MM.1S (cell line): Measurements from ENCODE around the gene CYP2A7.
"Not testable (repeated sequence)": the region's sequence is repeated elsewhere in the genome, so short reads cannot be mapped to it uniquely, and the experiment has no call there.

Experiments
- DNase-seq: peaks from one replicate; pipeline ENCODE4 v3.0.0-alpha.2; 2015
- H2AFZ ChIP-seq: fragments of 300-600 bp; sonication (generic); 2 replicates; pipeline ENCODE4 v1.6.0; 2016; ENCODE audit warnings: antibody characterized with exemption, low read length
- H3F3A ChIP-seq: fragments of 300-600 bp; sonication (generic); 2 replicates; pipeline ENCODE4 v1.6.1; 2016; ENCODE audit warnings: mild to moderate bottlenecking, antibody characterized with exemption, low read length, moderate library complexity, mixed read lengths; ENCODE audit not compliant: insufficient read depth
- H3K27ac ChIP-seq: fragments of 300-600 bp; sonication (generic); 2 replicates; pipeline ENCODE4 v1.5.1; 2016; ENCODE audit warnings: mild to moderate bottlenecking, low read length
- H3K27me3 ChIP-seq: fragments of 300-600 bp; sonication (generic); replicated peaks from 2 replicates; pipeline ENCODE4 v1.6.0; 2016; ENCODE audit warnings: low read length; ENCODE audit not compliant: insufficient read depth
- H3K36me3 ChIP-seq: fragments of 300-600 bp; sonication (generic); replicated peaks from 2 replicates; pipeline ENCODE4 v1.6.1; 2016; ENCODE audit warnings: mild to moderate bottlenecking, low read length, mixed read lengths; ENCODE audit not compliant: insufficient read depth
- H3K4me1 ChIP-seq: fragments of 300-600 bp; sonication (generic); 2 replicates; pipeline ENCODE4 v1.6.1; 2016; ENCODE audit warnings: low read length, mixed read lengths
- H3K4me2 ChIP-seq: fragments of 300-600 bp; sonication (generic); 2 replicates; pipeline ENCODE4 v1.6.0; 2016; ENCODE audit warnings: low read depth, low read length
- H3K4me3 ChIP-seq: fragments of 300-600 bp; sonication (generic); 2 replicates; pipeline ENCODE4 v1.5.1; 2016; ENCODE audit warnings: low read length, mixed read lengths
- H3K79me2 ChIP-seq: fragments of 300-600 bp; sonication (generic); 2 replicates; pipeline ENCODE4 v1.6.1; 2016; ENCODE audit warnings: mixed run types, low read length, mixed read lengths
- H3K9ac ChIP-seq: fragments of 300-600 bp; sonication (generic); 2 replicates; pipeline ENCODE4 v1.6.1; 2016; ENCODE audit warnings: low read length, mixed read lengths
- H3K9me2 ChIP-seq: fragments of 300-600 bp; sonication (generic); replicated peaks from 2 replicates; pipeline ENCODE4 v1.6.1; 2016; ENCODE audit warnings: mild to moderate bottlenecking, low read length, mixed read lengths; ENCODE audit not compliant: insufficient read depth
- H3K9me3 ChIP-seq: fragments of 300-600 bp; sonication (generic); replicated peaks from 2 replicates; pipeline ENCODE4 v1.6.1; 2016; ENCODE audit warnings: mild to moderate bottlenecking, low read length, mixed read lengths; ENCODE audit not compliant: insufficient read depth
- H4K20me1 ChIP-seq: fragments of 300-600 bp; sonication (generic); 2 replicates; pipeline ENCODE4 v1.6.1; 2016; ENCODE audit warnings: mild to moderate bottlenecking, low read length, moderate library complexity, mixed read lengths; ENCODE audit not compliant: insufficient read depth
- EZH2 ChIP-seq: fragments of 300-600 bp; sonication (generic); optimal IDR thresholded peaks from 2 replicates; pipeline ENCODE3; 2017; ENCODE audit warnings: low read depth, mild to moderate bottlenecking, antibody characterized with exemption, low read length, mixed read lengths
- EZH2phosphoT487 ChIP-seq: fragments of 300-600 bp; sonication (generic); IDR thresholded peaks from 2 replicates; pipeline ENCODE4 v1.6.1; 2018; ENCODE audit warnings: antibody characterized with exemption, low read length
- TF ChIP-seq, protein P1 (sequence below): fragments of 300-600 bp; sonication (generic); IDR thresholded peaks from 2 replicates; pipeline ENCODE4 v1.5.1; 2016; ENCODE audit warnings: antibody characterized with exemption, low read length, mixed read lengths

Gene CYP2A7

DNA sequence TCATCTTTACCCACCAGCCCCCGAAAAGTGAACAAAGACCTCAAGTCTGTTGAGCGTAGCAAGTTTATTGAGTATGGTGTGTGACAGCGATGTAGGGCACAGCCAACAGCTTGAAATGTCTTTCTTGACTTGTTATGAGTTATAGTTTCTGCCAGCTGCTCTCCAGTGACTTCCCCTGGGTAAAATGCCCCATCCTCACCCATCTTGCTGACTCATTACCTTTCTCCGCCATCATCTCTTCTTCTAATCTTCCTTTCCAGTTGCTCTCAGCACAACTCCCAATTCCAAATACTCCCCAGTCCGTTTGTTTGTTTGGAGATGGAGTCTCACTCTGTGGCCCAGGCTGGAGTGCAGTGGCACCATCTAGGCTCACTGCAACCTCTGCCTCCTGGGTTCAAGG is 18.5 kb upstream of the CYP2A7 start:
- not testable (repeated sequence) for H3K4me3 ChIP-seq, H3K9me2 ChIP-seq, H2AFZ ChIP-seq, H4K20me1 ChIP-seq, H3K4me1 ChIP-seq, H3K79me2 ChIP-seq, H3F3A ChIP-seq, H3K27ac ChIP-seq, DNase-seq, H3K9me3 ChIP-seq, H3K9ac ChIP-seq, H3K36me3 ChIP-seq, H3K4me2 ChIP-seq
- H3K27me3 ChIP-seq: peaks cover 75% of the 10 kb centered on the region

DNA sequence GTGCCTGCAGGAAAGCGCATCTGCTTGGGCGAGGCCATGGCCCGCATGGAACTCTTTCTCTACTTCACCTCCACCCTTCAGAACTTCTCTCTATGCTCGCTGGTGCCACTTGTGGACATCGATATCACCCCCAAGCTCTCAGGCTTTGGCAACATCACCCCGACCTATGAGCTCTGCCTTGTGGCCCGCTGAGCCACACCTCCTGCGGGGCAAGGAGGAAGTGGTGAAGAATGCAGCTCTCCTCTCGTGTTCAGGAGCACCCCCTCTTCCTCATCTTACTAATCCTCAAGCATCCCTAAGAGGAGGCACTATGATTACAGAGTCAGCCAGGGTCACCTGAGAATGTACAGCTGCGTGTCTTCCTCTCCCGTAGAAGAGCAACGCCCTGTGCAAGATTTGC is 17.9 kb upstream of the CYP2A7 start:
- not testable (repeated sequence) for H3F3A ChIP-seq, H3K4me3 ChIP-seq, H3K4me1 ChIP-seq, H3K4me2 ChIP-seq, H3K9me2 ChIP-seq, H3K36me3 ChIP-seq, H4K20me1 ChIP-seq, H2AFZ ChIP-seq, H3K79me2 ChIP-seq, H3K27ac ChIP-seq, DNase-seq, H3K9me3 ChIP-seq, H3K9ac ChIP-seq
- peaks cover 72% of the 10 kb centered on the region for H3K27me3 ChIP-seq

DNA sequence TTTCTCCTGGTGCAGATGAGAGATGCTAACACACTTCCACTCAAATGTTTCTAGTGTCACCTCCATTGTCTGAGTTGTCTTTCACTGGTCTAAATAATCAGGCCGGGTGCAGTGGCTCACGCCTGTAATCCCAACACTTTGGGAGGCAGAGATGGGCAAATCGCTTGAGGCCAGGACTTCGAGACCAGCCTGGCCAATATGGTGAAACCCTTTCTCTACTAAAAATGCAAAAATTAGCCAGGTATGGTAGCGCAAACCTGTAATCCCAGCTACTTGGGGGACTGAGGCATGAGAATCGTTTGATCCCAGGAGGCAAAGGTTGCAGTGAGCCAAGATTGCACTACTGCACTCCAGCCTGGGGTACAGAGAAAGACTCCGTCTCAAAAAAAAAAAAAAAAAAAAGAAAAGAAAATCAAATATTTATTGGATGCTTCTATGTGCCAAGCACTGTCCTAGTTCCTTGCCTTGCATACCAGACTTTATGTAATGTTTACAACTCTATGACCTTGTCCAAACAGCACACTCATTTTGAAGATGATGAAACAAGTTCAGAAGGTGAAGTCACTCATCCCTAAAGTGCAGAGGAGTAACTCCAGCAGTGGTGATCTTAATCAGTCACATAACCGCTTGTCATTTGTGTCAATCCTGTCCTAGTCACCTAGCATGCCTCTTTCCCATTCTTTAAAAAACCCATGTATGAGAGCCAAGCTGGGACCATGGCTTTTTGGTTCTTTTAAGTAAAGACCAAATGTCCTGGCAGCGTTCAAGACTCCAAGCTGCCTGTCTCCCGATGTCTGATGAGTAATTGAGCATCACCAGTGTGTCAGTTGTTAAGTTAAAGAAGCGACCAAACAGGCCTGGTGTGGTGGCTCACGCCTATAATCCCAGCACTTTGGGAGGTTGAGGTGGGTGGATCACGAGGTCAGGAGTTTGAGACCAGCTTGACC is 15.1 kb upstream of the CYP2A7 start:
- not testable (repeated sequence) for H3K79me2 ChIP-seq, H3K4me2 ChIP-seq, H3K9me3 ChIP-seq, H3K36me3 ChIP-seq, H3F3A ChIP-seq, H3K4me1 ChIP-seq, DNase-seq, H3K27ac ChIP-seq, H4K20me1 ChIP-seq, H2AFZ ChIP-seq, H3K9ac ChIP-seq, H3K4me3 ChIP-seq, H3K9me2 ChIP-seq
- peaks cover 70% of the 10 kb centered on the region for H3K27me3 ChIP-seq

DNA sequence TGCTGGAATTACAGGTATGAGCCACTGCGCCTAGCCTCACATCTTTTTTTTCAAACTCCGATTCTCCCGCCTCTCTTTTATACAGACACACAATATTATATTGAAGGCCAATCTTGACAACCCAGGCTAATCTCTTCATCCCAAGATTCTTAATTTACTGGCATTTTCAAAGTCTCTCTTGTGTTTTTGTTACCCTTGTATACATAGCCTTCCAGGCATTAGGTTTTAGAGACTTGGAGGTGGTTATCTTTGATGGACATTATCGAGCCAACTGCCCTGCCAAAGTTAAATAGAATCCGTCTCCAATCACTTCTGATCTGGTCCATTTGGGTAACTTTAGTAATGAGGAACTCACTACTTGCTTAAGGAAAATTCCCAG is 14.4 kb upstream of the CYP2A7 start:
- no peaks in the 10 kb centered on the region for H3K36me3 ChIP-seq
- no peaks in the 10 kb centered on the region for H4K20me1 ChIP-seq
- DNase-seq: no peak
- H3F3A ChIP-seq: no peaks in the 10 kb centered on the region
- H3K4me1 ChIP-seq: no peaks in the 10 kb centered on the region
- no peak overlapping the region for H3K4me2 ChIP-seq
- H3K9me3 ChIP-seq: no peaks in the 10 kb centered on the region
- H3K9ac ChIP-seq: no peak overlapping the region
- no peaks in the 10 kb centered on the region for H3K9me2 ChIP-seq
- TF ChIP-seq, protein P1, sequence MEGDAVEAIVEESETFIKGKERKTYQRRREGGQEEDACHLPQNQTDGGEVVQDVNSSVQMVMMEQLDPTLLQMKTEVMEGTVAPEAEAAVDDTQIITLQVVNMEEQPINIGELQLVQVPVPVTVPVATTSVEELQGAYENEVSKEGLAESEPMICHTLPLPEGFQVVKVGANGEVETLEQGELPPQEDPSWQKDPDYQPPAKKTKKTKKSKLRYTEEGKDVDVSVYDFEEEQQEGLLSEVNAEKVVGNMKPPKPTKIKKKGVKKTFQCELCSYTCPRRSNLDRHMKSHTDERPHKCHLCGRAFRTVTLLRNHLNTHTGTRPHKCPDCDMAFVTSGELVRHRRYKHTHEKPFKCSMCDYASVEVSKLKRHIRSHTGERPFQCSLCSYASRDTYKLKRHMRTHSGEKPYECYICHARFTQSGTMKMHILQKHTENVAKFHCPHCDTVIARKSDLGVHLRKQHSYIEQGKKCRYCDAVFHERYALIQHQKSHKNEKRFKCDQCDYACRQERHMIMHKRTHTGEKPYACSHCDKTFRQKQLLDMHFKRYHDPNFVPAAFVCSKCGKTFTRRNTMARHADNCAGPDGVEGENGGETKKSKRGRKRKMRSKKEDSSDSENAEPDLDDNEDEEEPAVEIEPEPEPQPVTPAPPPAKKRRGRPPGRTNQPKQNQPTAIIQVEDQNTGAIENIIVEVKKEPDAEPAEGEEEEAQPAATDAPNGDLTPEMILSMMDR: no peak
- TF ChIP-seq EZH2 (no peak), EZH2phosphoT487 (no peak)
- H3K27ac ChIP-seq: no peak overlapping the region
- peaks cover 68% of the 10 kb centered on the region for H3K27me3 ChIP-seq
- H2AFZ ChIP-seq: no peak overlapping the region
- no peak overlapping the region for H3K4me3 ChIP-seq
- no peaks in the 10 kb centered on the region for H3K79me2 ChIP-seq

DNA sequence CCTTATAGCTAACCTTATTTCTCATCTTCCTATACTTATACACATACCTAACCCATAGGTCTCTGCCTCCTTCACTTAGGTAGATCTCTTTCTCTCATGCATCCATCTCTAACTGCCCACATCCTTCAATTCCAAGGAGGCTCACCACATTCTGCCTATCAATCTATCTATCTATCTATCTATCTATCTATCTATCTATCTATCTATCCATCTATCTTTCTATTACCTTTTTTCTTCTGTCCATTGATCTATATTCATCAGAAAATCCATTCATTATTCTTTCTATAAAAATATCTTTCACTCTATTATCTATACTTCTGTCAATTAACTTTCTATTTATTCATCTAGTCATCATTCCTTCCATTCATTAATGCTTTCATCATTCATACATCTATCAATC is 11.1 kb upstream of the CYP2A7 start:
- Histone ChIP-seq H2AFZ (no peak overlapping the region), H3K4me1 (no peaks in the 10 kb centered on the region), H3F3A (no peaks in the 10 kb centered on the region), H3K36me3 (no peaks in the 10 kb centered on the region), H3K27ac (no peak overlapping the region), H3K79me2 (no peaks in the 10 kb centered on the region), H3K9ac (no peak overlapping the region), H3K9me2 (no peaks in the 10 kb centered on the region), H4K20me1 (no peaks in the 10 kb centered on the region), H3K4me3 (no peak overlapping the region), H3K27me3 (peaks cover 80% of the 10 kb centered on the region), H3K9me3 (no peaks in the 10 kb centered on the region), H3K4me2 (no peak overlapping the region)
- no peak for DNase-seq
- TF ChIP-seq EZH2phosphoT487 (no peak), EZH2 (no peak)
- TF ChIP-seq, protein P1: no peak
